Measurements from ENCODE around the gene ANKK1.
A peak's percentile ranks its signal among the peaks of the same experiment; 100 is the strongest.

Gene ANKK1

DNA sequence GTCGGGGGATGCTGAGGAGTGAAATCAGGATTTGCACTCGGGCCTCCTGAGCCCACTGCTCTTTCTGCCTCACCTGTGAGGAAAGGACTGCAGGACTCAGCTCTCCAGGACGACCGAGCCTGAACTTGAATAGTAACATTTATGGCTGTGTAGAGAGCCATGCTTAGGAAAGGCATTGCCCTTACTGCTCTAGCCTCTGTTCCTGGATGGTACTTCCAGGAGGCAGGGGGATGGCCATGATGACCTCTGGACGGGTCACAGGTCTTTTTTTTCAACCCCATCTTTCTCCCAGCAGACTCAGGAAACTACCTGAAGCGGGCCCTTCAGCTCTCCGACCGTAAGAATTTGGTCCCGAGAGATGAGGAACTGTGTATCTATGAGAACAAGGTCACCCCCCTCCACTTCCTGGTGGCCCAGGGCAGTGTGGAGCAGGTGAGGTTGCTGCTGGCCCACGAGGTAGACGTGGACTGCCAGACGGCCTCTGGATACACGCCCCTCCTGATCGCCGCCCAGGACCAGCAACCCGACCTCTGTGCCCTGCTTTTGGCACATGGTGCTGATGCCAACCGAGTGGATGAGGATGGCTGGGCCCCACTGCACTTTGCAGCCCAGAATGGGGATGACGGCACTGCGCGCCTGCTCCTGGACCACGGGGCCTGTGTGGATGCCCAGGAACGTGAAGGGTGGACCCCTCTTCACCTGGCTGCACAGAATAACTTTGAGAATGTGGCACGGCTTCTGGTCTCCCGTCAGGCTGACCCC is 11.3 kb downstream of the ANKK1 start:
- H3K27ac ChIP-seq: no peak overlapping the region
- DNase-seq (ENCODE audit: low spot score): peak; percentile 47
- H3K4me3 ChIP-seq: no peak overlapping the region
- TF ChIP-seq, protein P1, sequence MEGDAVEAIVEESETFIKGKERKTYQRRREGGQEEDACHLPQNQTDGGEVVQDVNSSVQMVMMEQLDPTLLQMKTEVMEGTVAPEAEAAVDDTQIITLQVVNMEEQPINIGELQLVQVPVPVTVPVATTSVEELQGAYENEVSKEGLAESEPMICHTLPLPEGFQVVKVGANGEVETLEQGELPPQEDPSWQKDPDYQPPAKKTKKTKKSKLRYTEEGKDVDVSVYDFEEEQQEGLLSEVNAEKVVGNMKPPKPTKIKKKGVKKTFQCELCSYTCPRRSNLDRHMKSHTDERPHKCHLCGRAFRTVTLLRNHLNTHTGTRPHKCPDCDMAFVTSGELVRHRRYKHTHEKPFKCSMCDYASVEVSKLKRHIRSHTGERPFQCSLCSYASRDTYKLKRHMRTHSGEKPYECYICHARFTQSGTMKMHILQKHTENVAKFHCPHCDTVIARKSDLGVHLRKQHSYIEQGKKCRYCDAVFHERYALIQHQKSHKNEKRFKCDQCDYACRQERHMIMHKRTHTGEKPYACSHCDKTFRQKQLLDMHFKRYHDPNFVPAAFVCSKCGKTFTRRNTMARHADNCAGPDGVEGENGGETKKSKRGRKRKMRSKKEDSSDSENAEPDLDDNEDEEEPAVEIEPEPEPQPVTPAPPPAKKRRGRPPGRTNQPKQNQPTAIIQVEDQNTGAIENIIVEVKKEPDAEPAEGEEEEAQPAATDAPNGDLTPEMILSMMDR (IDR thresholded peaks at IDR 0.05): no peak

DNA sequence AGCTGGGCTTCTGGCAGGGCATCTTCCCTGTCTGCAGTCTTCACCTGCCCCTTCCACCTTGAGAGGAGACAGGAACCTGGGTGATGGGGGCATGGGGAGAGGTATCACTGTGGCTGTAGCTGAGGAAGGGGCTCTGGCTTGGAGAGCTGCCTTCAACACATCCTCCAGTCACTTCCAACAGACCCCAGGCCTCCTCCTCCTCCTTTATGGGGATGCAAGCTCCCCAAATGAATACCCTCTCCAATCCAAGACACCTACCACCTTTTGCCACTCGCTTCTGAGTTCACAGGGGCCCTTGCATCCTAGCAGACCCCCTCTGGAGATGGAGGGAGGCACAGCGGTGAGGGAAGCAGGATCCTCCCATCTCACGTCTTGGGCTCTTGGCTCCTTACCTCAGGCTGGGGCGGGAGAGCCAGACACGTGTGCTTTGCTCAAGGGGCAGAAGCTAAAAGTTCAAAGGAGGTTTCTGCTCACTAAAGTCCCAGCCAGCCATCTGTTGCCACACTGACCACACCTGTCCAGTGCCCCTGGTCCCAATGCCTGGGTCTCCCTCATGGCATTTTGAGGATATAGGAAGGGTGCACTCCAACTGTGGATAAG is 13.2 kb downstream of the ANKK1 start:
- Histone ChIP-seq H3K27ac (no peak overlapping the region), H3K4me3 (no peak overlapping the region)
- DNase-seq (ENCODE audit: low spot score): peak; percentile 40
- TF ChIP-seq, protein P1 (IDR thresholded peaks at IDR 0.05): no peak

DNA sequence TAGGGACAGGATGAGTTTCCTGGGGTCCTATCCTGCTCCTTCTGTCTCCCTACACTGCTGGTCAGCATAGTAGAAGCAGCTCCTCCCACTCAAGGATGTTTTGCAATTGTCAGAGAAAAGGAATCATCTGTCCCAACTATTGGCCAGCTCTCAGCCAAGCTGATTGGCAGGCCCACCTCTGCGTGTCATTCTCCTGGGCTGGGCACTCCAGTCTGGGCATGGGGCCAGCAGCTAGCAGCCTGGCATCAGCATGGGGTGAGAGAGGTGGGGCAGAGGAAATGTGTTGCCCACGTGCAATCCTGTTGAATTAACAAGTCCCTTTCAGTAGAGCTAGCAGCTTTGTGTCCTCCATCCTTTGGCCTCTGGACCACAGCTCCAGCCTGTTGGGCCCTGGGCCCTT is 14.1 kb downstream of the ANKK1 start:
- no peak overlapping the region for H3K27ac ChIP-seq
- H3K4me3 ChIP-seq: no peak overlapping the region

DNA sequence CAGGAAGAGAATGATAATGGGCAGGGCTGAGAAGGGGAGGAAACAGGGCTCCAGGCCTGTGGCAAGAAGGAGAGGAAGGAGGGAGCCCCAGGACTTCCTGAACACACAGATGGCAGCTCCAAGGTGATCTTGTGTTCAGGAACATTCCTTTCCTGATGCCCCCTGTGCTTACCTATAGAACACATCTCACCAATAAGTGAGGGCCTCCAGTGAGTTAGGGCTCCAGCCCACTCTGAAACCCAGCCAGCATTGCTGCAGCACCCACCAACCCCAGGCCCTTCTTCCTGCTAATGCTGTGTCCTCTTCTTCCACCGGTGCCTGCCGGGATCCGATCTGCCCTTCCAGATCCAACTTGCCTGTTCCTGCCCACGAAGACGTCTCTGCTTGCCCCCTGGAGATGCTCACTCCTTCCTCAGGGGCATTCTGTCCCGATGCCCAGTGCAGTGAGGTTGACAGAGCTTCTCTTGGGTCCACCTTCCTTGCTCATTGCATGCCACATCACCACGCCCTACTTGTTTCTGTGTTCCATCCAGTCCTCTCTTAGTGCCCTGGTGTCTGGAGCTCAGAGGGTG is 17.4 kb downstream of the ANKK1 start:
- no peak overlapping the region for H3K27ac ChIP-seq
- TF ChIP-seq, protein P1 (IDR thresholded peaks at IDR 0.05): no peak
- DNase-seq (ENCODE audit: low spot score): no peak
- no peak overlapping the region for H3K4me3 ChIP-seq

More for the DNA sequence above, 14.1 kb downstream of the ANKK1 start:
- DNase-seq (ENCODE audit: low spot score): peak; percentile 45
- TF ChIP-seq, protein P1 (IDR thresholded peaks at IDR 0.05): no peak

DNA sequence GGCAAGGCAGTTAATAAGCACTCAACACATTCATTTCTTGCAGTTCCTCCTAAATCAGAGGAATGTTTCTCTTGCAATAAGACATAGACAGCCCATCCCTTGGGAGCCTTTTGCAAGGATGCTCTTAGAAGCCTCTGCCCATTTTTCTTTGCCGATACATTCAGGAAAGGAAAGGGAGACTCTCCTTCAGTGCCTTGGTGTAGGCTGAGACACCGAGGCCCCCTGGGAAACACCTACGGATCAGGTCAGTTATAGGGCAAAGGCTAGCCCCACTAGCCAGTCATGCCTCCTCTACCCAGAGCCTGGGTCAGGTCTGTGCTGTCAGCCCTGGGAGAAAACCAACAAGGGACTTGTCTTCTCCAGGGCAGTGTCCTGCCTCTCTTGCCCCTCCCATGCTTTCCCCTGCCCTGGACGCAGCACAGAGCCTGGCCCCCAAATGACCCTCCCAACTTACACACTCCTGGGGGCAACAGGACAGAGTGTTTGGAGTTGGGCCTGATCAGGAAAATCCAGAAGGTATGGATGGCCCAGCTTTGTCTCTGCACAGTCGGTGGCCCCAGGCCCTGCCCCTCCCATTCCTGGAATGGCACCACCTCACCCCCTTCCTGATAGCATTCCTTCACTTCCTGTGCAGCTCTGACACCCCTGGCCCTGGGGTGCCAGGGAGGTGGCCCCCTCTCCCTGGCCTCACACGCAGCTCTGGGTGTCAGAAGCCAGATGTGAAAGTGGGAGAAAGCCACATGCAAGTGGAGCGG is 18.3 kb downstream of the ANKK1 start:
- no peak overlapping the region for H3K27ac ChIP-seq
- no peak overlapping the region for H3K4me3 ChIP-seq
- TF ChIP-seq, protein P1 (IDR thresholded peaks at IDR 0.05): no peak
- DNase-seq (ENCODE audit: low spot score): no peak

DNA sequence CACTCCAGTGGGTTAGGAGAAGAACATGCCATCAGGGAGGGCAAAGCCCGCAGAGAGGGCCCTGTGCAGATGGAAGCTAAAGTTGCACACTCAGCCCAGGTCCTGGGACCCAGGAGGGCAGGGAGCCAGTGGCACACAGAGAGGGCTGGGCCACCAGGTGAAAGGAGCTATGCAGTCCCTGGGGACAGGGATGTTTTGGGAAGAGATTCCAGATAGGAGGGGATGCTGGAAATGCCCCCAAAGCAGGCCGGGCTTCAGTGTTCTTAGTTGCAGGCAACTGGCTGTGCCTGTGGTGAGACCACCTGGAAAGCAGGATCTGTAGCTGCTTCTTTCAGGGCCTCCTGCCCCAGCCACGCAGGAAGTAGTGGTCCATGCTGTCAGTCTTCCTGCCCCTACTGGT is 19.6 kb downstream of the ANKK1 start:
- Histone ChIP-seq H3K4me3 (no peak overlapping the region), H3K27ac (no peak overlapping the region)
- TF ChIP-seq, protein P1 (IDR thresholded peaks at IDR 0.05): no peak
- no peak for DNase-seq (ENCODE audit: low spot score)

Data from coronary artery (tissue), 2 donors.